ENCODE data around the gene ZNF892. TPM values are rescaled to one million over a fixed set of nuclear protein-coding genes. Genes with fewer than 3 reads are reported as not detected.

The ZNF892 gene
- total and polyA plus RNA-seq, 2 of the 13 experiments (the other 11 are each of a cell fraction or from before 2014, with no cell fraction given) = not detected

DNA sequence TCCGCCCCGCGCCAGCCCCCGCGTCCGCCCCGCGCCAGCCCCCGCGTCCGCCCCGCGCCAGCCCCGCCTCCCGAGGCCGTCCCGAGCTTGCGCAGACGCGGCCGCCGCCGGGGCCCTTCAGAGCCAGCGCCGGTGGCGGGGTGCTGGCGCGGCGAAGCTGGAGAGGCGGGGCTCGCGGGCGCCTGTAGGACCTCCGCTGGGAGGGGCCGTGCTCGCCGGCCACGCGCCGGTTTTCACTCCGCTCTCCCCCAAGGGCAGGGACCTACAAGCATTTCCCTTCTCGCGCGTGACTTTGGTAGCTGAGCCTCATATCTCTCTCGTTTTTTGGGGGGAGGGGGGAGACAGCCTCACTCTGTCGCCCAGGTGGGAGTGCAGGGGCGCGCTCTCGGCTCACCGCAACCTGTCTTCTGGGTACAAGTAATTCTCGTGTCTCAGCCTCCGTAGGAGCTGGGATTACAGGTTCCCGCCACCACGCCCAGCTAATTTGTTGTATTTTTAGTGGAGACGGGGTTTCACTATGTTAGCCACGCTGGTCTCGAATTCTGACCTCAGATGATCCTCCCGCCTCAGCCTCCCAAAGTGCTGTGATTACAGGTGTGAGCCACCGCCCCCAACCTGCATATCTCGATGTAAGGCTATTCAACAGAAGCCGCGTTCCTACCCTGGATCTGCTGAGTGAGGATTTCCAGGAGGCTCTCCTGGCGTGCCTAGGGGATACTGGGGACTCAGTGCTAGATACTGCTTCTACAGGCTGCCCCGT is 47.5 kb upstream of the ZNF892 start, which contains the start of gene ZNF514 (continued):
- TF ChIP-seq, protein P1, sequence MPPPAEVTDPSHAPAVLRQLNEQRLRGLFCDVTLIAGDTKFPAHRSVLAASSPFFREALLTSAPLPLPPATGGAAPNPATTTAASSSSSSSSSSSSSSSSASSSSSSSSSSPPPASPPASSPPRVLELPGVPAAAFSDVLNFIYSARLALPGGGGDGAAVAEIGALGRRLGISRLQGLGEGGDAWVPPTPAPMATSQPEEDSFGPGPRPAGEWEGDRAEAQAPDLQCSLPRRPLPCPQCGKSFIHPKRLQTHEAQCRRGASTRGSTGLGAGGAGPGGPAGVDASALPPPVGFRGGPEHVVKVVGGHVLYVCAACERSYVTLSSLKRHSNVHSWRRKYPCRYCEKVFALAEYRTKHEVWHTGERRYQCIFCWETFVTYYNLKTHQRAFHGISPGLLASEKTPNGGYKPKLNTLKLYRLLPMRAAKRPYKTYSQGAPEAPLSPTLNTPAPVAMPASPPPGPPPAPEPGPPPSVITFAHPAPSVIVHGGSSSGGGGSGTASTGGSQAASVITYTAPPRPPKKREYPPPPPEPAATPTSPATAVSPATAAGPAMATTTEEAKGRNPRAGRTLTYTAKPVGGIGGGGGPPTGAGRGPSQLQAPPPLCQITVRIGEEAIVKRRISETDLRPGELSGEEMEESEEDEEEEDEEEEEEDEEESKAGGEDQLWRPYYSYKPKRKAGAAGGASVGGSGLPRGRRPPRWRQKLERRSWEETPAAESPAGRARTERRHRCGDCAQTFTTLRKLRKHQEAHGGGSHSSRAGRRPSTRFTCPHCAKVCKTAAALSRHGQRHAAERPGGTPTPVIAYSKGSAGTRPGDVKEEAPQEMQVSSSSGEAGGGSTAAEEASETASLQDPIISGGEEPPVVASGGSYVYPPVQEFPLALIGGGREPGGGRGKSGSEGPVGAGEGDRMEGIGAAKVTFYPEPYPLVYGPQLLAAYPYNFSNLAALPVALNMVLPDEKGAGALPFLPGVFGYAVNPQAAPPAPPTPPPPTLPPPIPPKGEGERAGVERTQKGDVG (CRISPR knock-in tag; IDR thresholded peaks at IDR 0.05; ENCODE audit: borderline replicate concordance) = no peak
- TF ChIP-seq ZNF224 (CRISPR knock-in tag; IDR thresholded peaks at IDR 0.05) (0 out of 2 replicates have a peak, but pooled peaks have one; percentile 41), ZMYM3 (CRISPR knock-in tag; IDR thresholded peaks at IDR 0.05) (peak; percentile 67), ZC3H13 (CRISPR knock-in tag; IDR thresholded peaks at IDR 0.05) (0 out of 2 replicates have a peak, but pooled peaks have one; percentile 43), KDM1A (CRISPR knock-in tag; IDR thresholded peaks at IDR 0.05) (no peak), ZNF234 (CRISPR knock-in tag; conservative IDR thresholded peaks at IDR 0.05) (no peak), DR1 (CRISPR knock-in tag; IDR thresholded peaks at IDR 0.05) (no peak), XRCC5 (optimal IDR thresholded peaks at IDR 0.05; ENCODE audit: low read length) (no peak), NR2F6 (IDR thresholded peaks at IDR 0.05) (no peak), NR2F6 (CRISPR knock-in tag; IDR thresholded peaks at IDR 0.05) (no peak), CBFB (CRISPR knock-in tag; IDR thresholded peaks at IDR 0.05) (no peak), SOX5 (CRISPR knock-in tag; IDR thresholded peaks at IDR 0.05; ENCODE audit: borderline replicate concordance) (no peak), ESRRA (CRISPR knock-in tag; IDR thresholded peaks at IDR 0.05; ENCODE audit: low read depth) (no peak), PRMT3 (CRISPR knock-in tag; IDR thresholded peaks at IDR 0.05; ENCODE audit: borderline replicate concordance, low read depth) (no peak)
- TF ChIP-seq, protein P2, sequence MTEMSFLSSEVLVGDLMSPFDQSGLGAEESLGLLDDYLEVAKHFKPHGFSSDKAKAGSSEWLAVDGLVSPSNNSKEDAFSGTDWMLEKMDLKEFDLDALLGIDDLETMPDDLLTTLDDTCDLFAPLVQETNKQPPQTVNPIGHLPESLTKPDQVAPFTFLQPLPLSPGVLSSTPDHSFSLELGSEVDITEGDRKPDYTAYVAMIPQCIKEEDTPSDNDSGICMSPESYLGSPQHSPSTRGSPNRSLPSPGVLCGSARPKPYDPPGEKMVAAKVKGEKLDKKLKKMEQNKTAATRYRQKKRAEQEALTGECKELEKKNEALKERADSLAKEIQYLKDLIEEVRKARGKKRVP (CRISPR knock-in tag; IDR thresholded peaks at IDR 0.05) = no peak
- TF ChIP-seq, protein P3, sequence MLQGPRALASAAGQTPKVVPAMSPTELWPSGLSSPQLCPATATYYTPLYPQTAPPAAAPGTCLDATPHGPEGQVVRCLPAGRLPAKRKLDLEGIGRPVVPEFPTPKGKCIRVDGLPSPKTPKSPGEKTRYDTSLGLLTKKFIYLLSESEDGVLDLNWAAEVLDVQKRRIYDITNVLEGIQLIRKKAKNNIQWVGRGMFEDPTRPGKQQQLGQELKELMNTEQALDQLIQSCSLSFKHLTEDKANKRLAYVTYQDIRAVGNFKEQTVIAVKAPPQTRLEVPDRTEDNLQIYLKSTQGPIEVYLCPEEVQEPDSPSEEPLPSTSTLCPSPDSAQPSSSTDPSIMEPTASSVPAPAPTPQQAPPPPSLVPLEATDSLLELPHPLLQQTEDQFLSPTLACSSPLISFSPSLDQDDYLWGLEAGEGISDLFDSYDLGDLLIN (CRISPR knock-in tag; IDR thresholded peaks at IDR 0.05; ENCODE audit: borderline replicate concordance) = no peak
- TF ChIP-seq, protein P4, sequence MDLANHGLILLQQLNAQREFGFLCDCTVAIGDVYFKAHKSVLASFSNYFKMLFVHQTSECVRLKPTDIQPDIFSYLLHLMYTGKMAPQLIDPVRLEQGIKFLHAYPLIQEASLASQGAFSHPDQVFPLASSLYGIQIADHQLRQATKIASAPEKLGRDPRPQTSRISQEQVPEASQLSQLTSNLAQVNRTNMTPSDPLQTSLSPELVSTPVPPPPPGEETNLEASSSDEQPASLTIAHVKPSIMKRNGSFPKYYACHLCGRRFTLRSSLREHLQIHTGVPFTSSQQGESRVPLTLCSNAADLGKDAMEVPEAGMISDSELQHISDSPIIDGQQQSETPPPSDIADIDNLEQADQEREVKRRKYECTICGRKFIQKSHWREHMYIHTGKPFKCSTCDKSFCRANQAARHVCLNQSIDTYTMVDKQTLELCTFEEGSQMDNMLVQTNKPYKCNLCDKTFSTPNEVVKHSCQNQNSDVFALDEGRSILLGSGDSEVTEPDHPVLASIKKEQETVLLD (CRISPR knock-in tag; IDR thresholded peaks at IDR 0.05; ENCODE audit: low read depth) = peak; percentile 61
- TF ChIP-seq, protein P5, sequence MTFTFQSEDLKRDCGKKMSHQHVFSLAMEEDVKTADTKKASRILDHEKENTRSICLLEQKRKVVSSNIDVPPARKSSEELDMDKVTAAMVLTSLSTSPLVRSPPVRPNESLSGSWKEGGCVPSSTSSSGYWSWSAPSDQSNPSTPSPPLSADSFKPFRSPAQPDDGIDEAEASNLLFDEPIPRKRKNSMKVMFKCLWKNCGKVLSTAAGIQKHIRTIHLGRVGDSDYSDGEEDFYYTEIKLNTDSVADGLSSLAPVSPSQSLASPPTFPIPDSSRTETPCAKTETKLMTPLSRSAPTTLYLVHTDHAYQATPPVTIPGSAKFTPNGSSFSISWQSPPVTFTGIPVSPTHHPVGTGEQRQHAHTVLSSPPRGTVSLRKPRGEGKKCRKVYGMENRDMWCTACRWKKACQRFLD (CRISPR knock-in tag; IDR thresholded peaks at IDR 0.05; ENCODE audit: borderline replicate concordance) = no peak
